ENCODE data around the gene PHACTR3.

GRCh38 chr20:59620860-59621505 lies 16.6 kb downstream of the PHACTR3 start:
- TF ChIP-seq, protein P1, sequence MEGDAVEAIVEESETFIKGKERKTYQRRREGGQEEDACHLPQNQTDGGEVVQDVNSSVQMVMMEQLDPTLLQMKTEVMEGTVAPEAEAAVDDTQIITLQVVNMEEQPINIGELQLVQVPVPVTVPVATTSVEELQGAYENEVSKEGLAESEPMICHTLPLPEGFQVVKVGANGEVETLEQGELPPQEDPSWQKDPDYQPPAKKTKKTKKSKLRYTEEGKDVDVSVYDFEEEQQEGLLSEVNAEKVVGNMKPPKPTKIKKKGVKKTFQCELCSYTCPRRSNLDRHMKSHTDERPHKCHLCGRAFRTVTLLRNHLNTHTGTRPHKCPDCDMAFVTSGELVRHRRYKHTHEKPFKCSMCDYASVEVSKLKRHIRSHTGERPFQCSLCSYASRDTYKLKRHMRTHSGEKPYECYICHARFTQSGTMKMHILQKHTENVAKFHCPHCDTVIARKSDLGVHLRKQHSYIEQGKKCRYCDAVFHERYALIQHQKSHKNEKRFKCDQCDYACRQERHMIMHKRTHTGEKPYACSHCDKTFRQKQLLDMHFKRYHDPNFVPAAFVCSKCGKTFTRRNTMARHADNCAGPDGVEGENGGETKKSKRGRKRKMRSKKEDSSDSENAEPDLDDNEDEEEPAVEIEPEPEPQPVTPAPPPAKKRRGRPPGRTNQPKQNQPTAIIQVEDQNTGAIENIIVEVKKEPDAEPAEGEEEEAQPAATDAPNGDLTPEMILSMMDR (IDR thresholded peaks at IDR 0.05): no peak
- TF ChIP-seq POLR2AphosphoS5 (IDR thresholded peaks at IDR 0.05; ENCODE audit: low read depth, low read length) (no peak), SIN3A (IDR thresholded peaks at IDR 0.05; ENCODE audit: borderline replicate concordance, insufficient read depth, low read depth, low read length) (no peak)
- TF ChIP-seq, protein P2, sequence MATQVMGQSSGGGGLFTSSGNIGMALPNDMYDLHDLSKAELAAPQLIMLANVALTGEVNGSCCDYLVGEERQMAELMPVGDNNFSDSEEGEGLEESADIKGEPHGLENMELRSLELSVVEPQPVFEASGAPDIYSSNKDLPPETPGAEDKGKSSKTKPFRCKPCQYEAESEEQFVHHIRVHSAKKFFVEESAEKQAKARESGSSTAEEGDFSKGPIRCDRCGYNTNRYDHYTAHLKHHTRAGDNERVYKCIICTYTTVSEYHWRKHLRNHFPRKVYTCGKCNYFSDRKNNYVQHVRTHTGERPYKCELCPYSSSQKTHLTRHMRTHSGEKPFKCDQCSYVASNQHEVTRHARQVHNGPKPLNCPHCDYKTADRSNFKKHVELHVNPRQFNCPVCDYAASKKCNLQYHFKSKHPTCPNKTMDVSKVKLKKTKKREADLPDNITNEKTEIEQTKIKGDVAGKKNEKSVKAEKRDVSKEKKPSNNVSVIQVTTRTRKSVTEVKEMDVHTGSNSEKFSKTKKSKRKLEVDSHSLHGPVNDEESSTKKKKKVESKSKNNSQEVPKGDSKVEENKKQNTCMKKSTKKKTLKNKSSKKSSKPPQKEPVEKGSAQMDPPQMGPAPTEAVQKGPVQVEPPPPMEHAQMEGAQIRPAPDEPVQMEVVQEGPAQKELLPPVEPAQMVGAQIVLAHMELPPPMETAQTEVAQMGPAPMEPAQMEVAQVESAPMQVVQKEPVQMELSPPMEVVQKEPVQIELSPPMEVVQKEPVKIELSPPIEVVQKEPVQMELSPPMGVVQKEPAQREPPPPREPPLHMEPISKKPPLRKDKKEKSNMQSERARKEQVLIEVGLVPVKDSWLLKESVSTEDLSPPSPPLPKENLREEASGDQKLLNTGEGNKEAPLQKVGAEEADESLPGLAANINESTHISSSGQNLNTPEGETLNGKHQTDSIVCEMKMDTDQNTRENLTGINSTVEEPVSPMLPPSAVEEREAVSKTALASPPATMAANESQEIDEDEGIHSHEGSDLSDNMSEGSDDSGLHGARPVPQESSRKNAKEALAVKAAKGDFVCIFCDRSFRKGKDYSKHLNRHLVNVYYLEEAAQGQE (IDR thresholded peaks at IDR 0.05; ENCODE audit: insufficient read depth in 1 of 2, low read depth in 2 of 2, low read length in 1 of 2): no peak
